Natural killer cell (primary cell): ENCODE data around the gene PTPN4. TPM values are rescaled to one million over a fixed set of nuclear protein-coding genes. Genes with fewer than 3 reads are reported as not detected.

Source experiments
- ATAC-seq, 3 donors: fragments of 150-1000 bp in 2 of 3; fragments of 200-7000 bp in 1 of 3; cut with Tn5 transposase; 1 replicate in 1 of 3; 2 replicates in 2 of 3; pipeline ENCODE4 v1.10.0; 2021; ENCODE audit warnings: mild to moderate bottlenecking in 2 of 3, moderate library complexity in 2 of 3
- DNase-seq, 2 donors: peaks; one replicate each; pipeline versions ENCODE4 v3.0.0 to v3.0.0-alpha.2; 2013 to 2021; ENCODE audit warnings: mixed read lengths in 1 of 2
- H3K27ac ChIP-seq: one replicate; pipeline ENCODE4 v1.5.1; 2013; ENCODE audit warnings: mild to moderate bottlenecking, low read length
- H3K27me3 ChIP-seq: one replicate; pipeline ENCODE4 v1.6.1; 2013; ENCODE audit warnings: low read length; ENCODE audit not compliant: control insufficient read depth, insufficient read depth
- H3K36me3 ChIP-seq: one replicate; pipeline ENCODE4 v1.6.1; 2013; ENCODE audit warnings: low read length; ENCODE audit not compliant: control insufficient read depth, insufficient read depth
- H3K4me1 ChIP-seq: one replicate; pipeline ENCODE4 v1.6.1; 2013; ENCODE audit warnings: low read length; ENCODE audit not compliant: control insufficient read depth, insufficient read depth
- H3K4me3 ChIP-seq: one replicate; pipeline ENCODE4 v1.5.1; 2013; ENCODE audit warnings: low read length
- H3K9me3 ChIP-seq: one replicate; pipeline ENCODE4 v1.6.1; 2013; ENCODE audit warnings: low read length; ENCODE audit not compliant: control insufficient read depth, insufficient read depth
- H3K27ac Mint-ChIP-seq, 2 donors: one replicate each; pipeline ENCODE4 v1.8.0; 2022; ENCODE audit warnings: mild to moderate bottlenecking in 2 of 2, mixed read lengths in 2 of 2, moderate library complexity in 1 of 2
- H3K27me3 Mint-ChIP-seq, 2 donors: one replicate each; pipeline ENCODE4 v1.8.0; 2022; ENCODE audit warnings: low read depth in 2 of 2, mixed read lengths in 2 of 2
- H3K36me3 Mint-ChIP-seq: one replicate; pipeline ENCODE4 v1.8.0; 2022; ENCODE audit warnings: mixed read lengths
- H3K4me1 Mint-ChIP-seq, 2 donors: one replicate each; pipeline ENCODE4 v1.8.0; 2022; ENCODE audit warnings: mixed read lengths in 2 of 2
- H3K4me3 Mint-ChIP-seq: one replicate; pipeline ENCODE4 v1.8.0; 2022; ENCODE audit warnings: mild to moderate bottlenecking, moderate library complexity, mixed read lengths
- H3K9me3 Mint-ChIP-seq, 2 donors: one replicate each; pipeline ENCODE4 v1.8.0; 2022; ENCODE audit warnings: mixed read lengths in 2 of 2
- WGBS: methylation state at CpG from one replicate; pipeline ENCODE4 v1.1.7; 2013; ENCODE audit warnings: missing lambda C conversion rate; ENCODE audit not compliant: insufficient coverage; 5-methylcytosine and 5-hydroxymethylcytosine counted together
- intact Hi-C: fragments of 100-400 bp; cut with micrococcal nuclease; formaldehyde crosslinking; loops from one replicate; pipeline ENCODE4 v1.14.2; 2022
- total RNA-seq, 4 donors: library from RNA; stranded (reverse); fragments of 120-200 nt in 1 of 4; gene quantifications; one replicate each; pipeline versions ENCODE4 v1.2.3 to v1.2.4, GENCODE V29; 2013 to 2022
- TF ChIP-seq, protein P1 (sequence below): fragments of 200-600 bp; IDR thresholded peaks from one replicate; pipeline ENCODE4 v1.8.0; 2022; ENCODE audit warnings: antibody characterized with exemption

The PTPN4 gene
- total RNA-seq, 3 donors from 2014 or later (not counting 1 experiment from before 2014, with no cell fraction given), result 265 to 347 (median 283) TPM

DNA sequence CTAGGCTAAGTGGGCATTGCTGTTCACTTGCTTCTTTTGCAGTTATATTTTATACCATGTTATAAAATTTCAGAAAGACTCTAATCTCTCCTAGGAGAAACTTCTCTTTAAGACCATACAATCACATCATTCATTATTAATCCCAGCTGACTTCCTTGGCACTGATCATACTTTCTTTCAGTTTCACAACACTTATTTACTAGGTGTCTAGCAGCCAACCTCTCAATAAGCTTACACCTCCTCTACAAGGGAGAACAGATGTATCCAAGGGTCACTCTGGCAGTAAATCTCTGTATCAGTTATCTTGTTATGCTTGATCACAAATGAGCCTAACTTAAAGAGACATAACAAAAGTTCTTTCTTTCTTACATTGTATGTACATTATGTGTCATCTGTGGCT lies 183.3 kb downstream of the PTPN4 start:
- TF ChIP-seq, protein P1, sequence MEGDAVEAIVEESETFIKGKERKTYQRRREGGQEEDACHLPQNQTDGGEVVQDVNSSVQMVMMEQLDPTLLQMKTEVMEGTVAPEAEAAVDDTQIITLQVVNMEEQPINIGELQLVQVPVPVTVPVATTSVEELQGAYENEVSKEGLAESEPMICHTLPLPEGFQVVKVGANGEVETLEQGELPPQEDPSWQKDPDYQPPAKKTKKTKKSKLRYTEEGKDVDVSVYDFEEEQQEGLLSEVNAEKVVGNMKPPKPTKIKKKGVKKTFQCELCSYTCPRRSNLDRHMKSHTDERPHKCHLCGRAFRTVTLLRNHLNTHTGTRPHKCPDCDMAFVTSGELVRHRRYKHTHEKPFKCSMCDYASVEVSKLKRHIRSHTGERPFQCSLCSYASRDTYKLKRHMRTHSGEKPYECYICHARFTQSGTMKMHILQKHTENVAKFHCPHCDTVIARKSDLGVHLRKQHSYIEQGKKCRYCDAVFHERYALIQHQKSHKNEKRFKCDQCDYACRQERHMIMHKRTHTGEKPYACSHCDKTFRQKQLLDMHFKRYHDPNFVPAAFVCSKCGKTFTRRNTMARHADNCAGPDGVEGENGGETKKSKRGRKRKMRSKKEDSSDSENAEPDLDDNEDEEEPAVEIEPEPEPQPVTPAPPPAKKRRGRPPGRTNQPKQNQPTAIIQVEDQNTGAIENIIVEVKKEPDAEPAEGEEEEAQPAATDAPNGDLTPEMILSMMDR, result no peak
- Histone ChIP-seq H3K27ac (peak overlapping the region; percentile 24), H3K27me3 (no peaks in the 10 kb centered on the region), H3K4me3 (no peak overlapping the region), H3K9me3 (no peaks in the 10 kb centered on the region), H3K4me1 (peaks cover 21% of the 10 kb centered on the region), H3K36me3 (peaks cover 76% of the 10 kb centered on the region)
- intact Hi-C loops, result loop anchor here (5.0 kb wide), 3 partner anchors 81 to 186 kb away; partner anchors contain the start of gene PTPN4
- Mint-ChIP-seq H3K4me3 (peak overlapping the region; percentile 64), H3K9me3 (no peaks in the 10 kb centered on the region), H3K36me3 (peaks cover 18% of the 10 kb centered on the region), H3K27me3 (no peaks in the 10 kb centered on the region), H3K27ac (peak overlapping the region; percentile 83 to 97), H3K4me1 (peaks cover 76 to 80% of the 10 kb centered on the region in 2 donors)
- peak; percentile 65 to 74 (median 66) for ATAC-seq
- no peak for DNase-seq

DNA sequence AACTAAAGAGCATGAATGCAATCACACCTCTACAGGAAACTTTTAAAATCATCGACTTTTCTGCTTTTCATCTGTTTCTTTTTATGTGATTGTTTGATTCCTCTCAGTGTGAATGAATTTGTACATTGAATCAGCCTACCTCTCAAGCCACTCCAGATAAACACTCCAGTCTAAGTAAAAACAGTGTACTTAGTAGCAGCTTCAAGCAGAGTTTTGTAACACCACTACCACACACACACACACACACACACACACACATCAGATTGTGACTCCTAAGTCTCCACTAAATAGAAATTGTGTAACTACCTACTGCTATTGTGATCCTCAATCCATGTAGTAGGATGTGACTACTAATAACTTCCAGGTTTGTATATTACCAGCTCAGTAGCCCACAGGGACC lies 187.8 kb downstream of the PTPN4 start:
- no peaks in the 10 kb centered on the region for H3K9me3 Mint-ChIP-seq
- Histone ChIP-seq H3K36me3 (peaks cover 88% of the 10 kb centered on the region), H3K4me3 (no peak overlapping the region), H3K27me3 (no peaks in the 10 kb centered on the region), H3K4me1 (peaks cover 7% of the 10 kb centered on the region), H3K27ac (no peak overlapping the region), H3K9me3 (no peaks in the 10 kb centered on the region)
- no peak for ATAC-seq
- H3K4me3 Mint-ChIP-seq, result no peak overlapping the region
- WGBS, result no CpG with 5 or more reads among the region's 1 CpG
- H3K27ac Mint-ChIP-seq, result peak overlapping the region; percentile 83 to 97
- H3K27me3 Mint-ChIP-seq, result no peaks in the 10 kb centered on the region
- no peak for DNase-seq
- intact Hi-C loops, result loop anchor here (2.0 kb wide), 1 partner anchor 13 kb away; no protein-coding TSS in a partner anchor
- H3K4me1 Mint-ChIP-seq, result peaks cover 75 to 81% of the 10 kb centered on the region in 2 donors
- peaks cover 22% of the 10 kb centered on the region for H3K36me3 Mint-ChIP-seq
- TF ChIP-seq, protein P1, result no peak

DNA sequence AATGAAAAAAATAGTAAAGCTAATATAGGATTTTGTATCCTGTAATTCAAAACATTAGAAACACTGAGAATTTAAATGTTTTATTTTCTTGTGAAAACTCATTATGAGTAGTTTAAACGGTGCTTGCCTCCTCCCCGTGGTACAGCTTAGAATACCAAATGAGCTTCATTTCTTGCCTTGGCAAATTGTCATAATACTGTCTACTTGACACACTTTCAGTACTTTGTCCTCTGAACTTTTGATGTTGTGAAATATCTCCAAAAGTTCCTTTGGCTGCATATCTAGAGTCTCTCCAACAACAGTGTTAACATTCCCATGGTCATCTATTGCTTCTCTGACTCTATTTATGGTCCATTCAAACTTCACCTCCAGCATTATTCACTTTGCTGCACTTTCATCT lies 191.2 kb downstream of the PTPN4 start:
- Mint-ChIP-seq H3K36me3 (peaks cover 43% of the 10 kb centered on the region), H3K9me3 (no peaks in the 10 kb centered on the region), H3K4me3 (no peak overlapping the region), H3K27ac (peak overlapping the region; percentile 81 to 97), H3K27me3 (no peaks in the 10 kb centered on the region), H3K4me1 (peaks cover 67 to 68% of the 10 kb centered on the region in 2 donors)
- Histone ChIP-seq H3K4me1 (no peaks in the 10 kb centered on the region), H3K9me3 (no peaks in the 10 kb centered on the region), H3K36me3 (peaks cover 95% of the 10 kb centered on the region), H3K27me3 (no peaks in the 10 kb centered on the region), H3K4me3 (no peak overlapping the region), H3K27ac (no peak overlapping the region)
- ATAC-seq (no peak), DNase-seq (no peak)
- intact Hi-C loops, result no loop called here
- TF ChIP-seq, protein P1, result no peak
- 87% methylated on average over 2 of the region's 2 CpGs for WGBS

DNA sequence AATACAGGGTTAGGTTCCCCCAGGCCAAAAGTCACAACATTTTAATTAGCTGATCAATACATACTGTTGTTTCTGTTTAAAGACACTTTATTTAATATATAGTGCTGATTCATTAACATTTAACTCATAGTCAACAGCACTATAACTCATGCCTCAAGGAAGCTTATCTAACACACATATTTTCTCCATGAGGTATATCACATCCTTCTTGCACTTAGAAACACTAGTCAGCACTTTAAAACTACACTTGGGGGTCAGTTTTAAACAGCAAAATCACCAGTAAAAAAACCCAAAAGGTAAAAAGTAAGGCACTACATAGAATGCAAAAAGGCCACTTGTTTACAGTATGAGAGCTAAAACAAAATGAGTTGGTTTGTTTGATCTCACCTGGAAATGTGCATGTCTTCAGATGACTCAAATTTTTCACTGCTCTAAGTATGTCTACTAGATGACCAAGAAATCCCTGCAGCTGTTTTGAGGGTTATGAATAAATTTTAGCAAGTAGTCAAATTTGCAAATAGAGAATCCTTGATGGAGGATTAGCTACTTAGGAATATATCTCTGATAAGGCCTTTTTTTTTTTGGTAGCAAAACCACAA lies 199.0 kb downstream of the PTPN4 start:
- Mint-ChIP-seq H3K9me3 (no peaks in the 10 kb centered on the region), H3K27ac (peak overlapping the region; percentile 70 to 80), H3K27me3 (no peaks in the 10 kb centered on the region), H3K36me3 (peaks cover 32% of the 10 kb centered on the region), H3K4me1 (peaks cover 49 to 51% of the 10 kb centered on the region in 2 donors), H3K4me3 (peak overlapping the region; percentile 13)
- Histone ChIP-seq H3K27me3 (no peaks in the 10 kb centered on the region), H3K27ac (no peak overlapping the region), H3K9me3 (no peaks in the 10 kb centered on the region), H3K4me3 (no peak overlapping the region), H3K4me1 (no peaks in the 10 kb centered on the region), H3K36me3 (peaks cover 91% of the 10 kb centered on the region)
- no peak for ATAC-seq
- TF ChIP-seq, protein P1, result no peak
- intact Hi-C loops, result loop anchor here (2.0 kb wide), 1 partner anchor 16 kb away; no protein-coding TSS in a partner anchor
- DNase-seq, result no peak
